WI38 (cell line): ENCODE results near the gene FAM222A.

Source experiments
- H3K4me3 ChIP-seq: 2 replicates; pipeline ENCODE4 v1.5.1; 2011; ENCODE audit warnings: low read depth, mild to moderate bottlenecking, control low read depth, low read length
- TF ChIP-seq, protein P1 (sequence below): IDR thresholded peaks from 2 replicates; pipeline ENCODE4 v1.5.1; 2012; ENCODE audit warnings: low read depth, mild to moderate bottlenecking, control low read depth, low read length

FAM222A gene

GRCh38 chr12:109724321-109724892 is 10.8 kb downstream of the FAM222A start:
- TF ChIP-seq, protein P1, sequence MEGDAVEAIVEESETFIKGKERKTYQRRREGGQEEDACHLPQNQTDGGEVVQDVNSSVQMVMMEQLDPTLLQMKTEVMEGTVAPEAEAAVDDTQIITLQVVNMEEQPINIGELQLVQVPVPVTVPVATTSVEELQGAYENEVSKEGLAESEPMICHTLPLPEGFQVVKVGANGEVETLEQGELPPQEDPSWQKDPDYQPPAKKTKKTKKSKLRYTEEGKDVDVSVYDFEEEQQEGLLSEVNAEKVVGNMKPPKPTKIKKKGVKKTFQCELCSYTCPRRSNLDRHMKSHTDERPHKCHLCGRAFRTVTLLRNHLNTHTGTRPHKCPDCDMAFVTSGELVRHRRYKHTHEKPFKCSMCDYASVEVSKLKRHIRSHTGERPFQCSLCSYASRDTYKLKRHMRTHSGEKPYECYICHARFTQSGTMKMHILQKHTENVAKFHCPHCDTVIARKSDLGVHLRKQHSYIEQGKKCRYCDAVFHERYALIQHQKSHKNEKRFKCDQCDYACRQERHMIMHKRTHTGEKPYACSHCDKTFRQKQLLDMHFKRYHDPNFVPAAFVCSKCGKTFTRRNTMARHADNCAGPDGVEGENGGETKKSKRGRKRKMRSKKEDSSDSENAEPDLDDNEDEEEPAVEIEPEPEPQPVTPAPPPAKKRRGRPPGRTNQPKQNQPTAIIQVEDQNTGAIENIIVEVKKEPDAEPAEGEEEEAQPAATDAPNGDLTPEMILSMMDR = no peak
- H3K4me3 ChIP-seq = no peak overlapping the region

DNA sequence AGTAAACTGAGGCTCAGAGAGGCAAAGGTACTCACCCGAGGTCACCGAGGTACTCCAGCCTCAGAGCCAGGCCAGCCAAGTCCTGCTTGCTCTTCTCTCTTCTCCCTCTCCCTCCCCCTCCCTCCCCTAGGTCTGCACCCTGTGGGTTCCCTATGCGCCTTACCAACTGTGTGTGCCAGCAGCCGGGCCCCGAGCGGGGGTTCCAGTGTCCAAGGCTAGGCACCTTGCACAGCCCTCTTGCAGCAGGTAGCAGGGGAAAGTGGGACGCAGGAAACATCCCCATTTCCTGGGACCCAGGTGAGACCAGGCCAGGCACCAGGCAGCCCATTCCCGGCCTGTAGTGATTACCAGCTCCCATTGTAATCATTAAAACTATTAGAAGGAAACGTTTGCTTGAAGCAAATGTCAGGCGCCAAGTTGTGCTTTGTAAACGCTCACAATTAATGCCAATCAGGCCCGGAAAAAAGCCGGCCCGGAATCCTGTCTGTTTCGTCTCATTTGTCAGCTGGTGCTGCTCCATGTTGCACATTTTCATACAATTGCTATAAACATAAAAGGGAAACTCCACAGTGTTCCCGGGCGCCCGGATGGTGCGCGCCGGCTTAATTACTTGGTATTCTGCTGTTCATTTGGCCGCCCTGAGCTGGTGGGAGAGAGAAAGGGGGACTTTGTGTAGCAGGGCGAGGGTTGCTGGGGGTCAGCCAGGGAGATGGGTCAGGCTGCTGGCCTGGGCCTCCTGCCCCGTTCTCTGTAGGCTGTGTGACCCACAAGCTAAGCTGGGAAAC is 11.9 kb downstream of the FAM222A start:
- no peak overlapping the region for H3K4me3 ChIP-seq
- TF ChIP-seq, protein P1 = no peak

- TF ChIP-seq, protein P1 = no peak
- no peak overlapping the region for H3K4me3 ChIP-seq
Observed at GRCh38 chr12:109726106-109726497, 12.5 kb downstream of the FAM222A start.

GRCh38 chr12:109726511-109727038 is 12.9 kb downstream of the FAM222A start:
- TF ChIP-seq, protein P1 = no peak
- no peak overlapping the region for H3K4me3 ChIP-seq

GRCh38 chr12:109727039-109727723 is 13.6 kb downstream of the FAM222A start:
- TF ChIP-seq, protein P1 = no peak
- no peak overlapping the region for H3K4me3 ChIP-seq

- no peak overlapping the region for H3K4me3 ChIP-seq
- TF ChIP-seq, protein P1 = no peak
Observed at GRCh38 chr12:109727746-109728726, 14.4 kb downstream of the FAM222A start.
